PC-3 (cell line): ENCODE results near the gene FZR1. TPM values are rescaled to one million over a fixed set of nuclear protein-coding genes. Genes with fewer than 3 reads are reported as not detected.

ENCODE experiments used
- ATAC-seq: fragments of 200-7000 bp; cut with Tn5 transposase; 2 replicates; pipeline ENCODE4 v1.9.1; 2020; ENCODE audit warnings: mild to moderate bottlenecking, moderate library complexity
- BruUV-seq: library from RNA; stranded (reverse); fragments of 400-500 nt; replicated peaks from 2 replicates; lab custom pipeline; 2021; lab: Mats Ljungman, UMichigan
- CTCF ChIA-PET: fragments of 300-600 bp; sonication (Branson Sonifier 250); formaldehyde crosslinking; loops from one replicate; lab custom pipeline; 2022; ENCODE audit warnings: antibody characterized with exemption; lab: Charles Lee
- POLR2A ChIA-PET: fragments of 300-600 bp; sonication (Branson Sonifier 250); formaldehyde crosslinking; loops from one replicate; lab custom pipeline; 2022; ENCODE audit warnings: antibody characterized with exemption; ENCODE audit not compliant: unreplicated experiment; lab: Charles Lee
- DNase-seq: peaks from one replicate; pipeline ENCODE4 v3.0.0-alpha.2; 2015
- H2AFZ ChIP-seq: fragments of 300-600 bp; sonication (generic); 2 replicates; pipeline ENCODE4 v1.6.0; 2016; ENCODE audit warnings: antibody characterized with exemption, low read length
- H3F3A ChIP-seq: fragments of 300-600 bp; sonication (generic); one replicate; pipeline ENCODE4 v1.6.0; 2017; ENCODE audit warnings: antibody characterized with exemption, low read length, control low read depth, mild to moderate bottlenecking; ENCODE audit not compliant: unreplicated experiment
- H3K27ac ChIP-seq: fragments of 300-600 bp; sonication (generic); 2 replicates; pipeline ENCODE4 v1.5.1; 2016; ENCODE audit warnings: mild to moderate bottlenecking, low read length
- H3K27me3 ChIP-seq: fragments of 300-600 bp; sonication (generic); 2 replicates; pipeline ENCODE4 v1.6.1; 2016; ENCODE audit warnings: low read length, mixed read lengths
- H3K36me3 ChIP-seq: fragments of 300-600 bp; sonication (generic); 2 replicates; pipeline ENCODE4 v1.6.1; 2016; ENCODE audit warnings: low read depth, mixed run types, low read length, mixed read lengths
- H3K4me1 ChIP-seq: fragments of 300-600 bp; sonication (generic); 2 replicates; pipeline ENCODE4 v1.5.1; 2016; ENCODE audit warnings: low read length; ENCODE audit not compliant: insufficient read depth
- H3K4me2 ChIP-seq: fragments of 300-600 bp; sonication (generic); 2 replicates; pipeline ENCODE4 v1.6.0; 2016; ENCODE audit warnings: low read length
- H3K4me3 ChIP-seq: fragments of 300-600 bp; sonication (generic); 2 replicates; pipeline ENCODE4 v1.5.1; 2016; ENCODE audit warnings: mild to moderate bottlenecking, low read length, mixed read lengths
- H3K79me2 ChIP-seq: fragments of 300-600 bp; sonication (generic); 2 replicates; pipeline ENCODE4 v1.6.1; 2017; ENCODE audit warnings: low read length, mixed read lengths
- H3K9ac ChIP-seq: fragments of 300-600 bp; sonication (generic); 2 replicates; pipeline ENCODE4 v1.6.0; 2016; ENCODE audit warnings: mild to moderate bottlenecking, low read length
- H3K9me2 ChIP-seq: fragments of 300-600 bp; sonication (generic); replicated peaks from 2 replicates; pipeline ENCODE4 v1.6.1; 2016; ENCODE audit warnings: mixed run types, low read length, mixed read lengths
- H3K9me3 ChIP-seq: fragments of 300-600 bp; sonication (generic); 2 replicates; pipeline ENCODE4 v1.6.1; 2016; ENCODE audit warnings: low read length, mixed read lengths
- H4K20me1 ChIP-seq: fragments of 300-600 bp; sonication (generic); 2 replicates; pipeline ENCODE4 v1.6.1; 2016; ENCODE audit warnings: low read length, mixed read lengths
- CTCF ChIP-seq: fragments of 300-600 bp; sonication (generic); conservative IDR thresholded peaks from 2 replicates; pipeline ENCODE4 v1.5.1; 2017; ENCODE audit warnings: antibody characterized with exemption, low read depth, mild to moderate bottlenecking, low read length
- EZH2 ChIP-seq: fragments of 300-600 bp; sonication (generic); IDR thresholded peaks from one replicate; pipeline ENCODE4 v1.6.1; 2017; ENCODE audit warnings: antibody characterized with exemption, mild to moderate bottlenecking, low read length; ENCODE audit not compliant: unreplicated experiment
- EZH2phosphoT487 ChIP-seq: fragments of 300-600 bp; sonication (generic); IDR thresholded peaks from 2 replicates; pipeline ENCODE4 v1.6.1; 2018; ENCODE audit warnings: mild to moderate bottlenecking, antibody characterized with exemption, low read length, borderline replicate concordance
- intact Hi-C: fragments of 100-400 bp; cut with micrococcal nuclease; formaldehyde crosslinking; loops from 2 replicates; pipeline ENCODE4 v1.9.0; 2023
- total RNA-seq: library from RNA; depleted of rRNA; stranded (reverse); fragments of >200 nt; gene quantifications from 2 replicates; pipeline ENCODE4 v1.2.3, GENCODE V29; 2014

FZR1 gene
- total RNA-seq, 1 experiment from 2014 or later: 53.6 TPM

- H3K4me3 ChIP-seq: peak overlapping the region; percentile 63
- no peaks in the 10 kb centered on the region for H3F3A ChIP-seq
- peak overlapping the region; percentile 68 for H2AFZ ChIP-seq
- ATAC-seq: peak; percentile 86
- H3K79me2 ChIP-seq: peaks cover 12% of the 10 kb centered on the region
- H3K9ac ChIP-seq: peak overlapping the region; percentile 36
- ChIA-PET POLR2A (no interaction called here), CTCF (no interaction called here)
- no peak overlapping the region for H3K27ac ChIP-seq
- H3K9me2 ChIP-seq: no peaks in the 10 kb centered on the region
- BruUV-seq: TSS peak; percentile 24
- H3K4me1 ChIP-seq: peaks cover 4% of the 10 kb centered on the region; the same call in 1 of the 2 replicates
- no peaks in the 10 kb centered on the region for H3K27me3 ChIP-seq
- intact Hi-C loops: no loop called here
- peak overlapping the region; percentile 84 for H3K4me2 ChIP-seq
- H3K36me3 ChIP-seq: peaks cover 3% of the 10 kb centered on the region
- TF ChIP-seq CTCF: no peak
- TF ChIP-seq EZH2phosphoT487: no peak
- no peak for TF ChIP-seq EZH2
- peak; percentile 97 for DNase-seq
- H4K20me1 ChIP-seq: no peaks in the 10 kb centered on the region
- H3K9me3 ChIP-seq: no peaks in the 10 kb centered on the region
Measured at GRCh38 chr19:3572132-3572854, 66.2 kb downstream of the FZR1 start.

GRCh38 chr19:3572855-3573161 lies 66.7 kb downstream of the FZR1 start, which contains the start of gene HMG20B:
Gene HMG20B (plus strand): TSS chr19:3572944. CDS start chr19:3573310, 366 bp downstream.
- peaks cover 4% of the 10 kb centered on the region; the same call in 1 of the 2 replicates for H3K4me1 ChIP-seq
- DNase-seq (no peak), ATAC-seq (no peak)
- H3K27me3 ChIP-seq: no peaks in the 10 kb centered on the region
- no TSS peak for BruUV-seq
- ChIA-PET POLR2A (no interaction called here), CTCF (no interaction called here)
- peak within 1 kb of the TSS; percentile 93 for H3K4me2 ChIP-seq
- H3K79me2 ChIP-seq: peaks cover 12% of the 10 kb centered on the region
- TF ChIP-seq CTCF (no peak), EZH2 (no peak), EZH2phosphoT487 (no peak)
- no peaks in the 10 kb centered on the region for H3F3A ChIP-seq
- H4K20me1 ChIP-seq: no peaks in the 10 kb centered on the region
- H3K4me3 ChIP-seq: peak within 1 kb of the TSS; percentile 95
- intact Hi-C loops: no loop called here
- no peaks in the 10 kb centered on the region for H3K9me2 ChIP-seq
- peak within 1 kb of the TSS; percentile 88 for H3K9ac ChIP-seq
- peak within 1 kb of the TSS; percentile 45 for H3K27ac ChIP-seq
- peaks cover 3% of the 10 kb centered on the region for H3K36me3 ChIP-seq
- no peaks in the 10 kb centered on the region for H3K9me3 ChIP-seq
- peak within 1 kb of the TSS; percentile 68 for H2AFZ ChIP-seq
